WTC11 (cell line): ENCODE data around the gene MAP1LC3A. TPM values are rescaled to one million over a fixed set of nuclear protein-coding genes. Genes with fewer than 3 reads are reported as not detected.

Experiments
- ATAC-seq: fragments of 200-7000 bp; cut with Tn5 transposase; 2 replicates; pipeline ENCODE4 v1.10.0; 2021; ENCODE audit warnings: mild to moderate bottlenecking, moderate library complexity
- CTCF ChIA-PET: fragments of 300-600 bp; sonication (Branson Sonifier 250); formaldehyde crosslinking; loops from one replicate; lab custom pipeline; 2021; ENCODE audit warnings: antibody characterized with exemption; lab: Charles Lee
- POLR2A ChIA-PET: fragments of 350-600 bp; sonication (Branson Sonifier 250); formaldehyde crosslinking; loops from one replicate; lab custom pipeline; 2021; ENCODE audit warnings: antibody characterized with exemption; lab: Charles Lee
- DNase-seq: peaks from one replicate; pipeline ENCODE4 v3.0.0; 2021; ENCODE audit warnings: low spot score
- H3K27ac Mint-ChIP-seq: 2 replicates; pipeline ENCODE4 v1.8.0; 2021; ENCODE audit warnings: mixed read lengths
- H3K27me3 Mint-ChIP-seq: 2 replicates; pipeline ENCODE4 v1.8.0; 2021; ENCODE audit warnings: low read depth, mild to moderate bottlenecking, moderate library complexity, mixed read lengths
- H3K36me3 Mint-ChIP-seq: 2 replicates; pipeline ENCODE4 v1.8.0; 2021; ENCODE audit warnings: mixed read lengths
- H3K4me1 Mint-ChIP-seq: 2 replicates; pipeline ENCODE4 v1.8.0; 2022; ENCODE audit warnings: mixed read lengths
- H3K4me3 Mint-ChIP-seq: 2 replicates; pipeline ENCODE4 v1.8.0; 2021; ENCODE audit warnings: mild to moderate bottlenecking, moderate library complexity, mixed read lengths
- H3K9me3 Mint-ChIP-seq: 2 replicates; pipeline ENCODE4 v1.8.0; 2021; ENCODE audit warnings: mixed read lengths
- GABPB1 ChIP-seq: sonication (generic); formaldehyde crosslinking; IDR thresholded peaks from 2 replicates; pipeline ENCODE4 v1.8.1; 2023; ENCODE audit warnings: mild to moderate bottlenecking, missing genetic modification reagents
- MYBL2 ChIP-seq: sonication (generic); formaldehyde crosslinking; IDR thresholded peaks from 2 replicates; pipeline ENCODE4 v1.8.1; 2023; ENCODE audit warnings: mild to moderate bottlenecking, moderate library complexity, missing genetic modification reagents
- NFE2L1 ChIP-seq: sonication (generic); formaldehyde crosslinking; IDR thresholded peaks from 2 replicates; pipeline ENCODE4 v1.8.1; 2023; ENCODE audit warnings: missing genetic modification reagents
- NR1H2 ChIP-seq: sonication (generic); formaldehyde crosslinking; IDR thresholded peaks from 2 replicates; pipeline ENCODE4 v1.9.0; 2021; ENCODE audit warnings: mild to moderate bottlenecking, moderate library complexity, missing genetic modification reagents
- NR2C2 ChIP-seq: sonication (generic); formaldehyde crosslinking; IDR thresholded peaks from 2 replicates; pipeline ENCODE4 v1.8.0; 2022; ENCODE audit warnings: mild to moderate bottlenecking, missing genetic modification reagents
- NR3C1 ChIP-seq: sonication (generic); formaldehyde crosslinking; conservative IDR thresholded peaks from 2 replicates; pipeline ENCODE4 v1.8.1; 2023; ENCODE audit warnings: low read depth, mild to moderate bottlenecking, missing genetic modification reagents
- PRRX2 ChIP-seq: fragments of 250-450 bp; sonication (Bioruptor Pico); IDR thresholded peaks from 2 replicates; pipeline ENCODE4 v1.8.0; 2021; ENCODE audit warnings: mild to moderate bottlenecking
- SMAD4 ChIP-seq: sonication (generic); formaldehyde crosslinking; IDR thresholded peaks from 2 replicates; pipeline ENCODE4 v1.8.0; 2022; ENCODE audit warnings: mild to moderate bottlenecking, missing genetic modification reagents
- SP1 ChIP-seq: sonication (generic); formaldehyde crosslinking; conservative IDR thresholded peaks from 2 replicates; pipeline ENCODE4 v1.8.1; 2022; ENCODE audit warnings: missing genetic modification reagents
- TEAD1 ChIP-seq: sonication (generic); formaldehyde crosslinking; IDR thresholded peaks from 2 replicates; pipeline ENCODE4 v1.8.0; 2022; ENCODE audit warnings: mild to moderate bottlenecking, missing genetic modification reagents
- TP53 ChIP-seq: sonication (generic); formaldehyde crosslinking; IDR thresholded peaks from 2 replicates; pipeline ENCODE4 v1.8.1; 2023; ENCODE audit warnings: mild to moderate bottlenecking, missing genetic modification reagents
- ZNF416 ChIP-seq: fragments of 250-450 bp; sonication (Bioruptor Pico); IDR thresholded peaks from 2 replicates; pipeline ENCODE4 v1.9.0; 2021; ENCODE audit warnings: mild to moderate bottlenecking, inconsistent platforms
- ZNF423 ChIP-seq: fragments of 250-450 bp; sonication (Bioruptor Pico); IDR thresholded peaks from 2 replicates; pipeline ENCODE4 v2.1.2; 2022; ENCODE audit warnings: mild to moderate bottlenecking, moderate library complexity
- ZNF671 ChIP-seq: fragments of 250-450 bp; sonication (Bioruptor Pico); IDR thresholded peaks from 2 replicates; pipeline ENCODE4 v1.8.0; 2021; ENCODE audit warnings: mild to moderate bottlenecking
- total RNA-seq: library from RNA; stranded (reverse); gene quantifications from 3 replicates; pipeline ENCODE4 v1.2.3, GENCODE V29; 2021
- TF ChIP-seq, protein P1 (sequence below): sonication (generic); formaldehyde crosslinking; IDR thresholded peaks from 2 replicates; pipeline ENCODE4 v1.8.1; 2022; ENCODE audit warnings: mild to moderate bottlenecking, missing genetic modification reagents, moderate library complexity, borderline replicate concordance
- TF ChIP-seq, protein P2 (sequence below): sonication (generic); formaldehyde crosslinking; IDR thresholded peaks from 2 replicates; pipeline ENCODE4 v1.8.0; 2023; ENCODE audit warnings: missing genetic modification reagents, mild to moderate bottlenecking, borderline replicate concordance
- TF ChIP-seq, protein P3 (sequence below): sonication (generic); formaldehyde crosslinking; IDR thresholded peaks from 2 replicates; pipeline ENCODE4 v1.8.1; 2023; ENCODE audit warnings: mild to moderate bottlenecking, missing genetic modification reagents, borderline replicate concordance
- TF ChIP-seq, protein P4 (sequence below): fragments of 250-450 bp; sonication (Bioruptor Pico); IDR thresholded peaks from 2 replicates; pipeline ENCODE4 v2.1.2; 2022; ENCODE audit warnings: mild to moderate bottlenecking, moderate library complexity
- TF ChIP-seq, protein P5 (sequence below): sonication (generic); formaldehyde crosslinking; conservative IDR thresholded peaks from 2 replicates; pipeline ENCODE4 v1.8.1; 2022; ENCODE audit warnings: mild to moderate bottlenecking, missing genetic modification reagents
- TF ChIP-seq, protein P6 (sequence below): sonication (generic); formaldehyde crosslinking; IDR thresholded peaks from 2 replicates; pipeline ENCODE4 v1.8.1; 2023; ENCODE audit warnings: mild to moderate bottlenecking, missing genetic modification reagents, moderate library complexity

The MAP1LC3A gene
- total RNA-seq, 1 experiment from 2014 or later: 7.5 TPM

DNA sequence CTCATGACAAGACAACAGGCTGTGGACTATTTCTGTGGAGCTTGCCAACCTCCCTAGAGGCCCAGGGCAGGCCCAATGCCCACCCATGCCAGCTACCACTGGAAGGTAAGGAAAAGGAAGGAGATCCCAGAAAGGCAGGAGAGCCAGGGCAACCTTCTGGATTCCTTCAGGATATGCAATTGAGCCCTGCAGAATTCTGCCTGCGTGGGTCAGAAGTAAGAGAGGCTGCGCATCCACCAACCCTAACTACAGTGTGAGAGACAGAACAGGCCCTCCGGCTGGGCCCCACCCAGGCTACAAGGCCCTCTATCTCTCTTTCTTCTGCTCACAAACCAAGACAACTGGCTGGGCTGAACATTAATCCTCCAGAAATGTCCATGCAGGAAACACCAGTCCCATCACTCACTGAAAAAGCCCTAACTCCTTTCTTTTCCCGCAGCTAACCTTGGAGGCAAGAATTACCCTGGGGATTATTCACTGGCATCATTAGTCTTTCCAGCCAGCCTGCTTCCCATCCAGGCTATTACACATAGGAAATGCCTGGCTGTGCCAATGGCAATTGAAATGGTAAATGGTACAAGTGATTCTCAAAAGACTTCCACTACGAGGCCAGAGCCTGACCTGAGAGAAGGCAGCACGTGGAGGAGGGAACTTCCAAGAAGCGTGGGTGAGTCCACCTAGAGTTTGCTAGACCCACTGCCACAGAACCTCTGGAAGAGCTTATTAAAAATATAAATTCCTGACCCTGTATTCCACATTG lies 15.2 kb downstream of the MAP1LC3A start (continued):
- no peak for TF ChIP-seq NR2C2 (CRISPR knock-in tag)
- TF ChIP-seq, protein P1, sequence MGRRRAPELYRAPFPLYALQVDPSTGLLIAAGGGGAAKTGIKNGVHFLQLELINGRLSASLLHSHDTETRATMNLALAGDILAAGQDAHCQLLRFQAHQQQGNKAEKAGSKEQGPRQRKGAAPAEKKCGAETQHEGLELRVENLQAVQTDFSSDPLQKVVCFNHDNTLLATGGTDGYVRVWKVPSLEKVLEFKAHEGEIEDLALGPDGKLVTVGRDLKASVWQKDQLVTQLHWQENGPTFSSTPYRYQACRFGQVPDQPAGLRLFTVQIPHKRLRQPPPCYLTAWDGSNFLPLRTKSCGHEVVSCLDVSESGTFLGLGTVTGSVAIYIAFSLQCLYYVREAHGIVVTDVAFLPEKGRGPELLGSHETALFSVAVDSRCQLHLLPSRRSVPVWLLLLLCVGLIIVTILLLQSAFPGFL (CRISPR knock-in tag): no peak
- no peak for TF ChIP-seq SP1 (CRISPR knock-in tag)
- no peak for TF ChIP-seq MYBL2 (CRISPR knock-in tag)
- TF ChIP-seq, protein P2, sequence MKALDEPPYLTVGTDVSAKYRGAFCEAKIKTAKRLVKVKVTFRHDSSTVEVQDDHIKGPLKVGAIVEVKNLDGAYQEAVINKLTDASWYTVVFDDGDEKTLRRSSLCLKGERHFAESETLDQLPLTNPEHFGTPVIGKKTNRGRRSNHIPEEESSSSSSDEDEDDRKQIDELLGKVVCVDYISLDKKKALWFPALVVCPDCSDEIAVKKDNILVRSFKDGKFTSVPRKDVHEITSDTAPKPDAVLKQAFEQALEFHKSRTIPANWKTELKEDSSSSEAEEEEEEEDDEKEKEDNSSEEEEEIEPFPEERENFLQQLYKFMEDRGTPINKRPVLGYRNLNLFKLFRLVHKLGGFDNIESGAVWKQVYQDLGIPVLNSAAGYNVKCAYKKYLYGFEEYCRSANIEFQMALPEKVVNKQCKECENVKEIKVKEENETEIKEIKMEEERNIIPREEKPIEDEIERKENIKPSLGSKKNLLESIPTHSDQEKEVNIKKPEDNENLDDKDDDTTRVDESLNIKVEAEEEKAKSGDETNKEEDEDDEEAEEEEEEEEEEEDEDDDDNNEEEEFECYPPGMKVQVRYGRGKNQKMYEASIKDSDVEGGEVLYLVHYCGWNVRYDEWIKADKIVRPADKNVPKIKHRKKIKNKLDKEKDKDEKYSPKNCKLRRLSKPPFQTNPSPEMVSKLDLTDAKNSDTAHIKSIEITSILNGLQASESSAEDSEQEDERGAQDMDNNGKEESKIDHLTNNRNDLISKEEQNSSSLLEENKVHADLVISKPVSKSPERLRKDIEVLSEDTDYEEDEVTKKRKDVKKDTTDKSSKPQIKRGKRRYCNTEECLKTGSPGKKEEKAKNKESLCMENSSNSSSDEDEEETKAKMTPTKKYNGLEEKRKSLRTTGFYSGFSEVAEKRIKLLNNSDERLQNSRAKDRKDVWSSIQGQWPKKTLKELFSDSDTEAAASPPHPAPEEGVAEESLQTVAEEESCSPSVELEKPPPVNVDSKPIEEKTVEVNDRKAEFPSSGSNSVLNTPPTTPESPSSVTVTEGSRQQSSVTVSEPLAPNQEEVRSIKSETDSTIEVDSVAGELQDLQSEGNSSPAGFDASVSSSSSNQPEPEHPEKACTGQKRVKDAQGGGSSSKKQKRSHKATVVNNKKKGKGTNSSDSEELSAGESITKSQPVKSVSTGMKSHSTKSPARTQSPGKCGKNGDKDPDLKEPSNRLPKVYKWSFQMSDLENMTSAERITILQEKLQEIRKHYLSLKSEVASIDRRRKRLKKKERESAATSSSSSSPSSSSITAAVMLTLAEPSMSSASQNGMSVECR (CRISPR knock-in tag): no peak
- TF ChIP-seq NR1H2: no peak
- TF ChIP-seq, protein P3, sequence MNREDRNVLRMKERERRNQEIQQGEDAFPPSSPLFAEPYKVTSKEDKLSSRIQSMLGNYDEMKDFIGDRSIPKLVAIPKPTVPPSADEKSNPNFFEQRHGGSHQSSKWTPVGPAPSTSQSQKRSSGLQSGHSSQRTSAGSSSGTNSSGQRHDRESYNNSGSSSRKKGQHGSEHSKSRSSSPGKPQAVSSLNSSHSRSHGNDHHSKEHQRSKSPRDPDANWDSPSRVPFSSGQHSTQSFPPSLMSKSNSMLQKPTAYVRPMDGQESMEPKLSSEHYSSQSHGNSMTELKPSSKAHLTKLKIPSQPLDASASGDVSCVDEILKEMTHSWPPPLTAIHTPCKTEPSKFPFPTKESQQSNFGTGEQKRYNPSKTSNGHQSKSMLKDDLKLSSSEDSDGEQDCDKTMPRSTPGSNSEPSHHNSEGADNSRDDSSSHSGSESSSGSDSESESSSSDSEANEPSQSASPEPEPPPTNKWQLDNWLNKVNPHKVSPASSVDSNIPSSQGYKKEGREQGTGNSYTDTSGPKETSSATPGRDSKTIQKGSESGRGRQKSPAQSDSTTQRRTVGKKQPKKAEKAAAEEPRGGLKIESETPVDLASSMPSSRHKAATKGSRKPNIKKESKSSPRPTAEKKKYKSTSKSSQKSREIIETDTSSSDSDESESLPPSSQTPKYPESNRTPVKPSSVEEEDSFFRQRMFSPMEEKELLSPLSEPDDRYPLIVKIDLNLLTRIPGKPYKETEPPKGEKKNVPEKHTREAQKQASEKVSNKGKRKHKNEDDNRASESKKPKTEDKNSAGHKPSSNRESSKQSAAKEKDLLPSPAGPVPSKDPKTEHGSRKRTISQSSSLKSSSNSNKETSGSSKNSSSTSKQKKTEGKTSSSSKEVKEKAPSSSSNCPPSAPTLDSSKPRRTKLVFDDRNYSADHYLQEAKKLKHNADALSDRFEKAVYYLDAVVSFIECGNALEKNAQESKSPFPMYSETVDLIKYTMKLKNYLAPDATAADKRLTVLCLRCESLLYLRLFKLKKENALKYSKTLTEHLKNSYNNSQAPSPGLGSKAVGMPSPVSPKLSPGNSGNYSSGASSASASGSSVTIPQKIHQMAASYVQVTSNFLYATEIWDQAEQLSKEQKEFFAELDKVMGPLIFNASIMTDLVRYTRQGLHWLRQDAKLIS: no peak
- no peak for TF ChIP-seq ZNF671 (CRISPR knock-in tag)
- TF ChIP-seq, all 79 proteins: peak for 0

DNA sequence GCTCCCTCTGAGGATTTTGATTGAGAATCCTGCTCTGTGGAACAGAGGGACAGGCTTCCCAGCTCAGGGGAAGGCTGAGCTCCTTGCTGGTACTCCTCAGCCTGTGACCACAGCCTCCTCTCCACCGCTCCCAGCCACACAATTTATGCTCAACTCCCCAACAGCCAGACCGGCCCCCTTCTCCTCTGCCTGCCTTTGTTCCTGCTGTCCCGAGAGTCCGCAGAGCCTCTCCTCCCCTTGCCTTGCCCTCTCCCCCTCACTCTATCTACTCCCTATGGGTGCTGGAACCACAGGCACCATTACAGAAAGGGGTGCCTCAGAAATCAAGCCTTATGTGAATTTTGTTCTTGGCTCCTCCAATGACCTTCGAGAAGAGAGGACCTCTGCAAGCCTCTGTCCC lies 15.9 kb downstream of the MAP1LC3A start:
- H3K36me3 Mint-ChIP-seq: peaks cover 8% of the 10 kb centered on the region; the same call in 1 of the 2 replicates
- no peaks in the 10 kb centered on the region for H3K27me3 Mint-ChIP-seq
- POLR2A ChIA-PET: no interaction called here
- H3K9me3 Mint-ChIP-seq: no peaks in the 10 kb centered on the region
- no peak overlapping the region for H3K4me3 Mint-ChIP-seq
- DNase-seq: no peak
- peaks cover 10% of the 10 kb centered on the region for H3K4me1 Mint-ChIP-seq
- CTCF ChIA-PET: interaction anchor here (1.0 to 1.6 kb wide), 2 partner anchors 29 to 195 kb away, joined by 3 to 4 read pairs; no protein-coding TSS in a partner anchor
- no peak overlapping the region; the same call in 1 of the 2 replicates for H3K27ac Mint-ChIP-seq
- ATAC-seq: no peak
- TF ChIP-seq, protein P3: no peak
- TF ChIP-seq, protein P4, sequence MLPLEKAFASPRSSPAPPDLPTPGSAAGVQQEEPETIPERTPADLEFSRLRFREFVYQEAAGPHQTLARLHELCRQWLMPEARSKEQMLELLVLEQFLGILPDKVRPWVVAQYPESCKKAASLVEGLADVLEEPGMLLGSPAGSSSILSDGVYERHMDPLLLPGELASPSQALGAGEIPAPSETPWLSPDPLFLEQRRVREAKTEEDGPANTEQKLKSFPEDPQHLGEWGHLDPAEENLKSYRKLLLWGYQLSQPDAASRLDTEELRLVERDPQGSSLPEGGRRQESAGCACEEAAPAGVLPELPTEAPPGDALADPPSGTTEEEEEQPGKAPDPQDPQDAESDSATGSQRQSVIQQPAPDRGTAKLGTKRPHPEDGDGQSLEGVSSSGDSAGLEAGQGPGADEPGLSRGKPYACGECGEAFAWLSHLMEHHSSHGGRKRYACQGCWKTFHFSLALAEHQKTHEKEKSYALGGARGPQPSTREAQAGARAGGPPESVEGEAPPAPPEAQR (CRISPR knock-in tag): no peak
- TF ChIP-seq ZNF423: no peak
- no peak for TF ChIP-seq SMAD4 (CRISPR knock-in tag)
- no peak for TF ChIP-seq NR2C2 (CRISPR knock-in tag)
- TF ChIP-seq, protein P5, sequence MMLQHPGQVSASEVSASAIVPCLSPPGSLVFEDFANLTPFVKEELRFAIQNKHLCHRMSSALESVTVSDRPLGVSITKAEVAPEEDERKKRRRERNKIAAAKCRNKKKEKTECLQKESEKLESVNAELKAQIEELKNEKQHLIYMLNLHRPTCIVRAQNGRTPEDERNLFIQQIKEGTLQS (CRISPR knock-in tag): no peak
- TF ChIP-seq NR3C1 (CRISPR knock-in tag): no peak
- no peak for TF ChIP-seq TP53
- TF ChIP-seq, protein P6, sequence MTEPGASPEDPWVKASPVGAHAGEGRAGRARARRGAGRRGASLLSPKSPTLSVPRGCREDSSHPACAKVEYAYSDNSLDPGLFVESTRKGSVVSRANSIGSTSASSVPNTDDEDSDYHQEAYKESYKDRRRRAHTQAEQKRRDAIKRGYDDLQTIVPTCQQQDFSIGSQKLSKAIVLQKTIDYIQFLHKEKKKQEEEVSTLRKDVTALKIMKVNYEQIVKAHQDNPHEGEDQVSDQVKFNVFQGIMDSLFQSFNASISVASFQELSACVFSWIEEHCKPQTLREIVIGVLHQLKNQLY (CRISPR knock-in tag): no peak
- no peak for TF ChIP-seq PRRX2
- TF ChIP-seq NFE2L1 (CRISPR knock-in tag): no peak
- no peak for TF ChIP-seq MYBL2 (CRISPR knock-in tag)
- no peak for TF ChIP-seq TEAD1 (CRISPR knock-in tag)
- no peak for TF ChIP-seq SP1 (CRISPR knock-in tag)
- no peak for TF ChIP-seq GABPB1 (CRISPR knock-in tag)
- no peak for TF ChIP-seq ZNF416 (CRISPR knock-in tag)
